Bone marrow (tissue), 2 donors: ENCODE measurements around the gene P4HA2.
A peak's percentile ranks its signal among the peaks of the same experiment; 100 is the strongest.

ENCODE experiments used
- DNase-seq, 2 donors: peaks; one replicate each; lab custom pipeline; 2025; lab: John Stamatoyannopoulos, UW

P4HA2 gene

DNA sequence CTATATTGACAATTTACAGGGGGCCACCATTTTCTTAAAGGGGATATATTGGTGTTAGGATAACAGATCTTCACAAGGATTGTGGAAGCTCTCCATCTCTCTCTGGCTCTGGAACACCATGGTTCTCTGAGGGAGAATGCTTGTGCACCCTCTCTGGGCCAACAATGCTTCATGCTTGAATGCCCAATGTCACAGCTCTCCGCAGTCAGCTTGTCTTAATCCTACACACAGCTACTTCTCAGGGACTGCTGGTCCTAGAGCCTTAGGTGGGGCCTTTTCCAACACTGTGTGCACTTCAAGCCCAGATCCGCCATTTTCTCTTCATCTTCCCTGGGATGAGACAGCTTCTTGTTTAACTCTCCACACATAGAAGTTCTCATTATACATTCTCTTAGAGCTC is 22.9 kb upstream of the P4HA2 start:
- DNase-seq: no peak

DNA sequence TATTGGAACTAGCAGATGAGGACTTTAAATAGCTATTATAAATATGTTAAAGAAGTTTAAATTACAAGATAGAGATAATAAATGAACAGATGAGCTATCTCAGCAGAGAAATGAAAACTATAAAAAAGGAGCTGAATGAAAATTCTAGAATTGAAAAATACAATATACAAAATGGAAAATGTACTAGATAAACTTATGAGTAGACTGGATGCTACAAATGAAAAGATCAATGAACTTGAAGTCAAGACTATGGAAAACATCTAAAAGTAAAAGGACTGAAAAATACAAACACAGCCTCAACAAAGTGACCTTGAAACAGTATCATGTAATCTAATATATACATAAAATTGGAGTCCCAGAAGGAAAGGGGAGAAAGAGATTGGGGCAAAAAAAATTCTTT is 19.2 kb upstream of the P4HA2 start:
- DNase-seq: no peak

GRCh38 chr5:132245593-132245992 is 17.9 kb upstream of the P4HA2 start:
- DNase-seq: no peak

DNA sequence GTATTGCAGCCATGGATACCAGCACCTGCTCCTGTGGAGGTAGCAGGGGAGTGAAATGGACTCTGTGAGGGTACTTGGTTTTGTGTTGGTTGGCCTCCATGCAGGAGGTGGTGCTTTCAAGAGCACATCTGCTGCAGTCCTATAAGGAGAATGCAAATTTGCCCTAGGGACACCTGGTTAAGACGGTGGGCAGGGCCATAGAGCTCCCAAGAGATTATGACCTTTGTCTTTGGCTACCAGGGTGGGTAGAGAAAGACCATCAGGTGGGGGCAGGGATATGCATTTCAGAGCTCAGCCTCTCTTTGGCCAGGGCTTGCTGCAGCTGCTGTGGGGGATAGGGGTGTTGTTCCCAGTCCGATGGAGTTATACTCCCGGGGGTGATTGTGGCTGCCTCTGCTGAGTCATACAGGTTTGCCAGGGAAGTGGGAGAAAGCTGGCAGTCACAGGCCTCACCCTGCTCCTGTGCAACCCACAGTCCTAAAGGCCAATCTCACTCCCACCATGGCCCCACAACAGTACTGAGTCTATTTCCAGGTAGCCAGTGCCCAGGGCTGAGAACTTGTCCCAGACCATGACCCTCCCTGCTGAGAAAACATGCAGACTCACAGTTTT is 15.8 kb upstream of the P4HA2 start:
- no peak for DNase-seq

DNA sequence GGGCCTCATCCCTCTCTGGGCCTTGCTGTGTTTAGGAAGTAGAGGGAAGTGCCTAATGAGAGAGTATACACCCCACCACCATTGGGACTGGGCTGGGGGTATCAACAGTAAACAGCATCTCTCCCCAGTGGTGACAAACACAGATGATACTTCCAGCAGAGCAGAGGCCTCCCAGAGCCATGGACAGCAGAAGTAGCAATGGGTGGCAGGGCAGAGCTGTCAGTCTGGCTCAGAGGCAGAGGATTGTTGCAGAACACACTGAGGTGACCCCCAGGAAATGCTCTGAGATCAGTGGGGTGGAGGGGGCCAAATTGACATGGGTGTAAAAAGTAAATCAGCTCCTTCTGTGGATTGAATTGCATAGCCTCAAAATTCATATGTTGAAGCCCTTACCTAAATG is 12.1 kb upstream of the P4HA2 start:
- DNase-seq: no peak

GRCh38 chr5:132238901-132239500 is 11.3 kb upstream of the P4HA2 start:
- DNase-seq: no peak

DNA sequence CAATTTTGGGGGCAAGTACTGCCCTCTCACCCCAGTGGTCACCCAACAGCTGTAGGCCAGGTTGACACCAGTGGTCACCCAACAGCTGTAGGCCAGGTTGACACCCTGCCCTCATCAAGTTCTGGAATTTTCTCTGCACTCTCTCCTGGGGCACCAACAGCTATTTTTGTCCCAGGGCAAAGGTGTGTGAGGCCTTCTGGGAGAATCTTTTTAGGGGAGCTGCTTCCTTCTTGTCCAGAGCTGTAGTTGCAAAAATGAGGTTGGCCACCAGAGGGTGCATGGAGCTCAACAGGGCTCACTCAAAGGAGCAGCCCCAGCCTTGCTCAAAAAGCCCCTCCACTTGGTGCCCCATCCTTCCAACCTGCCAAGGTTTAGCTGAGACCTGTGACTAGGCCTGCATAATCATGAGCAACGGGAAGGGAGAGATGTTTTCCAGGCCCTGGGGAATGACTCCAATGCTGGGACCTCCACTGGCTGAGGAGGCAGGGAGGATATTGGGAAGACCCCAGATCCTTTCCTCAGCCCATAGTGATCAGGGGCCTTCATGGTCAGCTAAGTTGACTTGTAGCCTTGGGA is 10.6 kb upstream of the P4HA2 start:
- peak; percentile 22 to 46 for DNase-seq

DNA sequence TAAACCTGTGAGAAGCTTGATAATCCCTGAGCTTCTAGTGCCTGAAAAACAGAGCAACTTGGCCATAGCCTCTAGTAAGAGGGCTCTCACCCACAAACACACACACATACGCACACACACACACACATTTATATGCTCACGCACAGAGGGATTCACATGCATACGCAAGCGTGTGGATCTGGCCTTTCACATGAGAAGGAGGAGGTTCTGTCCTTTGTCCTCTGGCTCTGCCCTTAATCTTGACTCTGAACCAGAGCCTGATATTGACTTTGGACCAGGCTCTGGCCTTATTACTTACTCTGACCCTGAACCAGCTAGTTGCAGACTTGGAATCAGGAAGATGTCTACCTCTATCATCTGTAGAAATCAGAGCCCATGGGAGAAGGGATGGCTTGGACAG is 10.0 kb upstream of the P4HA2 start:
- DNase-seq: no peak

GRCh38 chr5:132237141-132237540 is 9.5 kb upstream of the P4HA2 start:
- no peak for DNase-seq

DNA sequence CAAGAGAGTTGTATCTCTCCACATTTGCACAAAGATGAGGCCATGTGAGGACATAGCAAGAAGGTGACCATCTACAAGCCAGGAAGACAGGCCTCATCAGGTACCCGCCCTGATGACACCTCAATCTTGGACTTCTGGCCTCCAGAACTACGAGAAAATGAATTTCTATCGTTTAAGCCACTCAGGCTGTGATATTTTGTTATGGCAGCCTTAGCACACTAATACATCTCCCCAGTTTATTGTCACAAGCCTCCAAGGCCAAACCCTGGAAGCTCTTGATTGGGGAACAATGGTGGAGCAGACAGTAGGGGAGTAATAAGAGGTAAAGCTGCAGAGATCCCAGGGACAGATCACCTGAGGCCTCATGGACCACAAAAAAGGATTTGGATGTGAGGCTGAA is 7.7 kb upstream of the P4HA2 start:
- no peak for DNase-seq

- DNase-seq: no peak
Observed at GRCh38 chr5:132234684-132235062, 7.0 kb upstream of the P4HA2 start.

- DNase-seq: no peak
Observed at GRCh38 chr5:132233811-132234683, 6.4 kb upstream of the P4HA2 start.

DNA sequence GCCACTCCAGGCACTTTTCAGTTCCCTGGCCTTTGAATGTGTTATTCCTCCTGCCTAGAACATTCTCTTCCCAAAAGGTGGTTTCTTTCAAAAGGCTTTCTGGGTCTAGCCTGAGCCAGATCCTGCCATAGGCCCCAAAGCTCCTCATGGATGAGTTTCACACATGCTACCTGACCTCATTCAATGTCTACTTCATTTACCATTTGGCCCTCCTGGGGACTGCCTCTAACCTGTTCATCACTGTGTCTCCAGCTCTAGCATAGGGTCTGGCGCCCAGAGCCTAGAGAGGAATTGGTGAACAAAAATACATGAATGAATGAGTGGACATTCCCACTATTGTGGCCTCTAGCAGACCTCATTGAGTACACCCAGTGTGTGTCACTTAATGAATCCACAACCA is 5.4 kb upstream of the P4HA2 start:
- no peak for DNase-seq

DNA sequence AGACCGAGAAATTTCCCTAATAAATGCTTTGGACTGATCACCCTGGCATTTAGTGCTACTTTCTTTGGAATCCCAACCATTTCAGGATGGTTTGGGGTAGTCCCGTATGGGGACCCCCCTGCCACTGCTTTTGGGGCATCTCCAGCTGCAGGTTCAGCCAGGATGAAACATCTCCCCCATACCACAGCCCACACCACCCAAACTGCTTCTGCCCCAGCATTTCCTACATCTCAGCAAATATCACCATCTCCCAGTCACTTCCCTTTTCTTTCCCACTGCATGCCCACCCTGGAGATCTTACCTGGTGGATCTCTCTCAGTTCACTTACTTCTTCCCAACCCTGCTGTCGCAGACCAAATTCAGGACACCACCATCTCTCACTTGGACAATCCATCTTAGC is 4.8 kb upstream of the P4HA2 start:
- no peak for DNase-seq

- DNase-seq: no peak
Observed at GRCh38 chr5:132230871-132231270, 3.2 kb upstream of the P4HA2 start.

DNA sequence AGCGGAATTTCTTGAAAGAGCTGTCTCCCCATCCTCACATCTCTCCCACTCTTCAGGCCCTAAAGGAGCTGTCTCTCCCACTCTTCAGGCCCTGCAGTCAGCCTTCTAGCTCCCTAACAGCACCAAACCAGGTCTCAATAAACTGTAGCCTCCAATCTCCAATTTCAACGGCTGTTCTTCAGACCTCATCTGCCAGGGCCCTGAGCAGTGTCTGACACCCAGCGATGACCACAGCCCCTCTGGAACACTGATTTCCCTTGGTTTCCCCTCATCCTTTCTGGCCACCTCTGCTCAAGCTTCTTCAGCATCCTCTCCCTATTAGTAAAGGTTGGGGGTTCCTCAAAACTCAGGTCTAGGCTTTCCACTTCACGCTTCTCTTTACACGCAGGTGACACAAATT is 1.6 kb upstream of the P4HA2 start:
- DNase-seq: no peak

DNA sequence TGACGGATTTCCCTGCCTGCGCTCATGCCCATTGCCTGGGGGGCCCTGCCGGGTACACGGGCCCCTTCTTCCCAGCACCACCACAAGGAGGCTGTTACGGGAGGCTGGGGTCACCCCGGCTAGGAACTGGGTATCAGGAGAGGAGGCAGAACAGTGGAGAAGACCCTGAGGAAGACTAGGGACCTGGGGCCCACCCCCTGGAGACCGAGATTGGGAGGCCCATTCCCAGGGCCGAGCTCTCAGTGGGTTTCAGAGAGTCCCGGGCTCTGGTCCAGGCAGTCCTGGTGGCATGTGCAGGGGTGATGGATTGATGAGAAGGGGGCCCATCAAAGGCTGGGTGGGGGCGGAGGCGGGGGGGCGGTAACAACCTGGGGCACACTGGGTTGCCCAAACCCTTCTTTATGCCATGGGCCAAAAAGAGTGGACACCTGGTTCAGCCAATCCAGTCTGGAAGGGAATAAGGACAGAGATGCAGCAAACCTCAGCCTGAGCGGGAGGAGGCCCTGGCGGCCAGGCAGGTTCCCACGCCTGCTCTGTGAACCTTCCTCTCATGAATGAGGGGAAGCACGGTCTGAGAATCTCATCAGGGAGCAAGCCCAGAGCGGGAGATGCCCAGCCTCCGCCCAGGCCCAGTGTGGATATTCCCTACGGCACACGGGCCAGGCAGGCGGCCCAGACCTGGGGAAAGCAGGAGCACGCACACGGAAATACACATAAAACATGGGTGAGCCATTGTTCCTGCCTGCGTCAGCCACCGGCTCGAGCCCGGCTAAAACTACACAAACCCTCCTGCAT is 785 bp upstream of the P4HA2 start:
- DNase-seq: no peak

GRCh38 chr5:132227235-132227484 is 493 bp downstream of the P4HA2 start:
- no peak for DNase-seq

- no peak for DNase-seq
Observed at GRCh38 chr5:132226516-132227234, 978 bp downstream of the P4HA2 start.

GRCh38 chr5:132225165-132226032 is 2.3 kb downstream of the P4HA2 start:
- DNase-seq: no peak

- no peak for DNase-seq
Observed at GRCh38 chr5:132224716-132225115, 2.9 kb downstream of the P4HA2 start.
